ENCODE results near the gene SUV39H2.
"Not testable (repeated sequence)": the region's sequence is repeated elsewhere in the genome, so short reads cannot be mapped to it uniquely, and the experiment has no call there.

SUV39H2 gene

GRCh38 chr10:14930610-14931009, 51.9 kb downstream of the SUV39H2 start:
- FAIRE-seq (no peak), DNase-seq (ENCODE audit: insufficient read length, low spot score) (no peak)
- TF ChIP-seq POLR2A (IDR thresholded peaks at IDR 0.05; ENCODE audit: low read depth, low read length), result no peak

GRCh38 chr10:14936584-14936983, 57.9 kb downstream of the SUV39H2 start:
- TF ChIP-seq POLR2A (IDR thresholded peaks at IDR 0.05; ENCODE audit: low read depth, low read length), result no peak
- DNase-seq (ENCODE audit: insufficient read length, low spot score) (no peak), FAIRE-seq (no peak)

GRCh38 chr10:14938971-14939370, 60.3 kb downstream of the SUV39H2 start:
- DNase-seq (ENCODE audit: insufficient read length, low spot score), result not testable (repeated sequence)

GRCh38 chr10:14942147-14942949, 63.7 kb downstream of the SUV39H2 start:
- not testable (repeated sequence) for DNase-seq (ENCODE audit: insufficient read length, low spot score); FAIRE-seq

More at GRCh38 chr10:14938971-14939370, 60.3 kb downstream of the SUV39H2 start:
- FAIRE-seq, result peak; percentile 38

GRCh38 chr10:14942950-14943338, 64.3 kb downstream of the SUV39H2 start:
- FAIRE-seq, result not testable (repeated sequence)

GRCh38 chr10:14945108-14945507, 66.4 kb downstream of the SUV39H2 start:
- no peak for FAIRE-seq
- TF ChIP-seq POLR2A (IDR thresholded peaks at IDR 0.05; ENCODE audit: low read depth, low read length), result no peak
- no peak for DNase-seq (ENCODE audit: insufficient read length, low spot score)

More at GRCh38 chr10:14942950-14943338, 64.3 kb downstream of the SUV39H2 start:
- DNase-seq (ENCODE audit: insufficient read length, low spot score), result not testable (repeated sequence)

GRCh38 chr10:14947268-14947667, 68.6 kb downstream of the SUV39H2 start:
- no peak for TF ChIP-seq POLR2A (IDR thresholded peaks at IDR 0.05; ENCODE audit: low read depth, low read length)
- no peak for FAIRE-seq

GRCh38 chr10:14949291-14949690, 70.6 kb downstream of the SUV39H2 start:
- FAIRE-seq (no peak), DNase-seq (ENCODE audit: insufficient read length, low spot score) (no peak)
- no peak for TF ChIP-seq POLR2A (IDR thresholded peaks at IDR 0.05; ENCODE audit: low read depth, low read length)

More at GRCh38 chr10:14947268-14947667, 68.6 kb downstream of the SUV39H2 start:
- no peak for DNase-seq (ENCODE audit: insufficient read length, low spot score)

GRCh38 chr10:14952851-14953423, 74.3 kb downstream of the SUV39H2 start:
- no peak for TF ChIP-seq POLR2A (IDR thresholded peaks at IDR 0.05; ENCODE audit: low read depth, low read length)
- FAIRE-seq (no peak), DNase-seq (ENCODE audit: insufficient read length, low spot score) (no peak)

GRCh38 chr10:14953424-14954000, 74.8 kb downstream of the SUV39H2 start:
- DNase-seq (ENCODE audit: insufficient read length, low spot score), result peak; percentile 52
- no peak for FAIRE-seq

More at GRCh38 chr10:14953424-14954000, 74.8 kb downstream of the SUV39H2 start:
- TF ChIP-seq POLR2A (IDR thresholded peaks at IDR 0.05; ENCODE audit: low read depth, low read length), result no peak

Measured in H54 (cell line).